OCI-LY7 (cell line): ENCODE measurements around the gene OTUD5. TPM values are rescaled to one million over a fixed set of nuclear protein-coding genes. Genes with fewer than 3 reads are reported as not detected.
"Not testable (repeated sequence)": the region's sequence is repeated elsewhere in the genome, so short reads cannot be mapped to it uniquely, and the experiment has no call there.

ENCODE experiments used
- BruUV-seq: library from RNA; stranded (reverse); fragments of 400-500 nt; replicated peaks from 2 replicates; lab custom pipeline; 2021; lab: Mats Ljungman, UMichigan
- CTCF ChIA-PET: fragments of 300-600 bp; sonication (Branson Sonifier 250); formaldehyde crosslinking; loops from one replicate; lab custom pipeline; 2022; ENCODE audit warnings: antibody characterized with exemption; ENCODE audit not compliant: unreplicated experiment; lab: Charles Lee
- POLR2A ChIA-PET: fragments of 300-600 bp; sonication (Branson Sonifier 250); formaldehyde crosslinking; loops from one replicate; lab custom pipeline; 2022; ENCODE audit warnings: antibody characterized with exemption; lab: Charles Lee
- DNase-seq: peaks from one replicate; pipeline ENCODE4 v3.0.0-alpha.2; 2015; ENCODE audit warnings: low spot score
- H2AFZ ChIP-seq: fragments of 200-600 bp; sonication (generic), shearing (Covaris generic); 2 replicates; pipeline ENCODE4 v1.6.1; 2014; ENCODE audit warnings: mild to moderate bottlenecking, antibody characterized with exemption, low read length, moderate library complexity
- H3K27ac ChIP-seq: fragments of 200-600 bp; sonication (generic); 2 replicates; pipeline ENCODE4 v1.5.1; 2014; ENCODE audit warnings: mixed run types, low read depth, mild to moderate bottlenecking, moderate library complexity, low read length, inconsistent platforms; ENCODE audit not compliant: poor library complexity, severe bottlenecking
- H3K36me3 ChIP-seq: fragments of 200-600 bp; sonication (generic); 2 replicates; pipeline ENCODE4 v1.6.1; 2014; ENCODE audit warnings: mild to moderate bottlenecking, antibody characterized with exemption, low read length, moderate library complexity, mixed read lengths; ENCODE audit not compliant: insufficient read depth
- H3K4me1 ChIP-seq: fragments of 200-600 bp; sonication (generic); 2 replicates; pipeline ENCODE4 v1.5.1; 2014; ENCODE audit warnings: mild to moderate bottlenecking, low read length; ENCODE audit not compliant: insufficient read depth, poor library complexity, severe bottlenecking
- H3K4me2 ChIP-seq: fragments of 200-600 bp; sonication (generic); 2 replicates; pipeline ENCODE4 v1.6.1; 2014; ENCODE audit warnings: mild to moderate bottlenecking, low read length
- H3K4me3 ChIP-seq: fragments of 200-600 bp; sonication (generic); 2 replicates; pipeline ENCODE4 v1.5.1; 2014; ENCODE audit warnings: mild to moderate bottlenecking, low read depth, low read length; ENCODE audit not compliant: poor library complexity, severe bottlenecking
- H3K79me2 ChIP-seq: fragments of 200-600 bp; sonication (generic); 2 replicates; pipeline ENCODE4 v1.6.1; 2016; ENCODE audit warnings: low read depth, mild to moderate bottlenecking, low read length, moderate library complexity, mixed read lengths; ENCODE audit not compliant: insufficient read depth
- H3K9me2 ChIP-seq: fragments of 200-600 bp; sonication (generic); 2 replicates; pipeline ENCODE4 v1.6.1; 2016; ENCODE audit warnings: mild to moderate bottlenecking, low read length, mixed read lengths; ENCODE audit not compliant: insufficient read depth
- H3K9me3 ChIP-seq: fragments of 200-600 bp; sonication (generic); 2 replicates; pipeline ENCODE4 v1.6.1; 2014; ENCODE audit warnings: mild to moderate bottlenecking, mixed run types, low read length, mixed read lengths
- H4K20me1 ChIP-seq: fragments of 200-600 bp; sonication (generic); 2 replicates; pipeline ENCODE4 v1.6.1; 2014; ENCODE audit warnings: mild to moderate bottlenecking, antibody characterized with exemption, low read length, moderate library complexity, mixed read lengths; ENCODE audit not compliant: insufficient read depth
- EZH2phosphoT487 ChIP-seq: fragments of 200-600 bp; sonication (generic); IDR thresholded peaks from 2 replicates; pipeline ENCODE4 v1.6.1; 2018; ENCODE audit warnings: low read depth, borderline replicate concordance, mild to moderate bottlenecking, mixed run types, antibody characterized with exemption, low read length, moderate library complexity, mixed read lengths
- intact Hi-C: fragments of 100-400 bp; cut with micrococcal nuclease; formaldehyde crosslinking; loops from one replicate; pipeline ENCODE4 v1.10.0; 2022; ENCODE audit not compliant: unreplicated experiment
- total RNA-seq, 2 experiments: library from RNA; depleted of rRNA in 1 of 2; stranded (reverse); fragments of >200 nt in 1 of 2; shearing (Covaris generic) in 1 of 2; gene quantifications; 2 replicates each; pipeline ENCODE4 v1.2.3, GENCODE V29; 2014 to 2022
- TF ChIP-seq, protein P1 (sequence below): fragments of 200-600 bp; sonication (generic); conservative IDR thresholded peaks from 2 replicates; pipeline ENCODE4 v1.5.1; 2014; ENCODE audit warnings: mild to moderate bottlenecking, antibody characterized with exemption, low read length, moderate library complexity, mixed read lengths

The OTUD5 gene
- total RNA-seq, 2 experiments from 2014 or later = 38.5 to 55.7 TPM

DNA sequence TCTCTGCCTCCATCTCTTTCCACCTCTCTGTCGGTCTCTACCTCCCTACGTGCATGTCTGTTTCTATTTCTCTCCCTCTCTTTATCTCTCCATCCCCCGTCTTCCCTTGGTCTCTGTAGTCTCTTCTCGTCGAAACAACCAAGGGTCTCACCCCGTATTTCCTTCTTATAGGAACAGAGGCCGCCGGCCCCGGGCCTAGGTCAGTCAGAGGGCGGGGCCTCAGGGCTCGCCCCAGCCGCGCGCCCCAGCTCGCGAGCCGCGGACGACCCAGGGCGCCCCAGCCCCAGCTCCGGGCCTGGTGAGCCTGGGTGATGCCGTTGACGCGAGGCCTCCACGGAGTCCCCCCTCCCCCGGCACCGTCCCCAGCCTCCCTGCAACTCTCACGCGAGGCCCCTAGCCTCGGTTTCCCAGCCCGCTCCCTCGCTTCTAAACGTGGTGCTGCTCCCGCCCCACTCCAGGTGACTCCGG lies 66.4 kb downstream of the OTUD5 start:
- H3K9me3 ChIP-seq = no peaks in the 10 kb centered on the region
- ChIA-PET POLR2A (interaction anchor here (0.8 kb wide), 1 partner anchor 55 kb away, joined by 3 read pairs; no protein-coding TSS in a partner anchor), CTCF (interaction anchor here (0.6 kb wide), 1 partner anchor 11 kb away, joined by 4 read pairs; no protein-coding TSS in a partner anchor)
- no peak for DNase-seq
- H2AFZ ChIP-seq = peak overlapping the region; percentile 41; the same call in 1 of the 2 replicates
- peak overlapping the region; percentile 58 for H3K4me2 ChIP-seq
- no peaks in the 10 kb centered on the region for H3K9me2 ChIP-seq
- no TSS peak for BruUV-seq
- peaks cover 15% of the 10 kb centered on the region; the same call in 1 of the 2 replicates for H3K36me3 ChIP-seq
- peaks cover 17% of the 10 kb centered on the region for H3K4me1 ChIP-seq
- H3K4me3 ChIP-seq = peak overlapping the region; percentile 52
- no peak overlapping the region for H3K27ac ChIP-seq
- intact Hi-C loops = loop anchor here (5.0 to 10.0 kb wide), 2 partner anchors 86 to 244 kb away; partner anchors contain the start of gene HDAC6
- peaks cover 9% of the 10 kb centered on the region for H3K79me2 ChIP-seq
- TF ChIP-seq EZH2phosphoT487 = no peak
- TF ChIP-seq, protein P1, sequence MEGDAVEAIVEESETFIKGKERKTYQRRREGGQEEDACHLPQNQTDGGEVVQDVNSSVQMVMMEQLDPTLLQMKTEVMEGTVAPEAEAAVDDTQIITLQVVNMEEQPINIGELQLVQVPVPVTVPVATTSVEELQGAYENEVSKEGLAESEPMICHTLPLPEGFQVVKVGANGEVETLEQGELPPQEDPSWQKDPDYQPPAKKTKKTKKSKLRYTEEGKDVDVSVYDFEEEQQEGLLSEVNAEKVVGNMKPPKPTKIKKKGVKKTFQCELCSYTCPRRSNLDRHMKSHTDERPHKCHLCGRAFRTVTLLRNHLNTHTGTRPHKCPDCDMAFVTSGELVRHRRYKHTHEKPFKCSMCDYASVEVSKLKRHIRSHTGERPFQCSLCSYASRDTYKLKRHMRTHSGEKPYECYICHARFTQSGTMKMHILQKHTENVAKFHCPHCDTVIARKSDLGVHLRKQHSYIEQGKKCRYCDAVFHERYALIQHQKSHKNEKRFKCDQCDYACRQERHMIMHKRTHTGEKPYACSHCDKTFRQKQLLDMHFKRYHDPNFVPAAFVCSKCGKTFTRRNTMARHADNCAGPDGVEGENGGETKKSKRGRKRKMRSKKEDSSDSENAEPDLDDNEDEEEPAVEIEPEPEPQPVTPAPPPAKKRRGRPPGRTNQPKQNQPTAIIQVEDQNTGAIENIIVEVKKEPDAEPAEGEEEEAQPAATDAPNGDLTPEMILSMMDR = no peak
- H4K20me1 ChIP-seq = no peaks in the 10 kb centered on the region

DNA sequence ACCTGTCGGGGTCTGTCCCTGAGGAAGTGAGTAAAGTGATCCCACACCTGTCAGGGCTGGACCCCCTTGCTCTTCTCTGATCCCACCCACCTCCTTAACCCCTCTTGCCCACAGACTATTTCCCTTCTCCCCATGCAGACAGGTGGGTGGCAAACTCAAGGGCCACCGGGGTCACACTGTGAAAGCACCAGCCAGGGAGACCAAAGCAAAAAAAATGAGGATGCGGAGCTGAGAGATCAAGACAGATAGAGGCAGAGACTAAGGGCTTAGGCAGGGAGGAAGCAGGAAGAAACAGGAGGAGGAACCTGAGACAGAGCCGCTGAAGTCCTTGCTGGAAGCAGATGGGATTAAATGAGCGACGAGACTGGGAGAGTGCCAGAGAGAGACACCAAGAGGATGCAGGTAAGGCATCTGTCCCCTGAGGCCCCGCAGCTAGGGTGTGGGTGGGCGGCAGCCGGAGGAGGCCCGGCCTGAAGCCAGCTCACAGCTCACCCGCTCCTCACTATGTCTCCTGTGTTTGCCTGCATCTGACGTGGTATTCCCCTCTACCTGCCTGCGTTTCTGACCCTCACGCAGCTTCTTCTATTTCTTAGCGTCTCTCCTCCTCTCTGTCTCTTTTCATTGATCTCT lies 67.0 kb downstream of the OTUD5 start:
- H3K4me3 ChIP-seq = peak overlapping the region; percentile 52
- no peaks in the 10 kb centered on the region for H3K9me3 ChIP-seq
- H3K27ac ChIP-seq = no peak overlapping the region
- peak overlapping the region; percentile 41; the same call in 1 of the 2 replicates for H2AFZ ChIP-seq
- H3K9me2 ChIP-seq = no peaks in the 10 kb centered on the region
- H3K36me3 ChIP-seq = peaks cover 15% of the 10 kb centered on the region; the same call in 1 of the 2 replicates
- intact Hi-C loops = loop anchor here (5.0 to 10.0 kb wide), 2 partner anchors 86 to 243 kb away; partner anchors contain the start of gene HDAC6
- peak overlapping the region; percentile 58 for H3K4me2 ChIP-seq
- no peak for DNase-seq
- ChIA-PET POLR2A (interaction anchor here (0.8 kb wide), 1 partner anchor 56 kb away, joined by 3 read pairs; no protein-coding TSS in a partner anchor), CTCF (no interaction called here)
- peaks cover 4% of the 10 kb centered on the region for H3K79me2 ChIP-seq
- no TSS peak for BruUV-seq
- peaks cover 17% of the 10 kb centered on the region for H3K4me1 ChIP-seq
- no peaks in the 10 kb centered on the region for H4K20me1 ChIP-seq
- no peak for TF ChIP-seq EZH2phosphoT487
- TF ChIP-seq, protein P1 = no peak

DNA sequence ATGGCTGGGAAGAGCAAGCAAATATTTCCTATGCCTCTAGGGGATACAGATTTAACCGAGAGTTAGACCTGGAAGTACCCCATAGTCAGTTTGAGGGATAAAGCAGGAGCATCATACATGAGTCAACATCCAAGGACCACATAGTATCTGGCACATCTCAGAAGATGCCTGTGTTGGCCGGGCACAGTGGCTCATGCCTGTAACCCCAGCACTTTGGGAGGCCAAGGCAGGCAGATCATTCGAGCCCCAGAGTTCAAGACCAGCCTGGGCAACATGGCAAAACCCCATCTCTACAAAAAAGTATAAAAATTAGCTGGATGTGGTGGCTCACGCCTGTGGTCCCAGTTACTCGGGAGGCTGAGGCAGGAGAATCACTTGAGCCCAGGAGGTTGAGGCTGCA lies 70.8 kb downstream of the OTUD5 start:
- POLR2A ChIA-PET = interaction anchor here (1.2 kb wide), 1 partner anchor 11 kb away, joined by 6 read pairs; the partner anchor contains the start of genes PQBP1 and TIMM17B
- H3K27ac ChIP-seq, H3K9me2 ChIP-seq, H3K9me3 ChIP-seq, H3K79me2 ChIP-seq, H4K20me1 ChIP-seq, BruUV-seq, H3K4me2 ChIP-seq, CTCF ChIA-PET, H3K4me3 ChIP-seq, H3K36me3 ChIP-seq, intact Hi-C loops, H2AFZ ChIP-seq, DNase-seq: not testable (repeated sequence)
- peaks cover 12% of the 10 kb centered on the region for H3K4me1 ChIP-seq
